PC-9 (cell line): ENCODE measurements around the gene DLG1. TPM values are rescaled to one million over a fixed set of nuclear protein-coding genes. Genes with fewer than 3 reads are reported as not detected.
A peak's percentile ranks its signal among the peaks of the same experiment; 100 is the strongest.

ENCODE experiments used
- BruUV-seq: library from RNA; stranded (reverse); fragments of 400-500 nt; replicated peaks from 2 replicates; lab custom pipeline; 2021; lab: Mats Ljungman, UMichigan
- CTCF ChIA-PET: fragments of 300-600 bp; sonication (Branson Sonifier 250); formaldehyde crosslinking; loops from one replicate; lab custom pipeline; 2022; ENCODE audit warnings: antibody characterized with exemption; lab: Charles Lee
- POLR2A ChIA-PET: fragments of 300-600 bp; sonication (Branson Sonifier 250); formaldehyde crosslinking; loops from one replicate; lab custom pipeline; 2022; ENCODE audit warnings: antibody characterized with exemption; ENCODE audit not compliant: unreplicated experiment; lab: Charles Lee
- DNase-seq, 2 experiments: peaks; one replicate each; pipeline versions ENCODE4 v3.0.0 to v3.0.0-alpha.2; 2015 to 2022; ENCODE audit warnings: mixed read lengths in 1 of 2
- H2AFZ ChIP-seq: fragments of 200-600 bp; sonication (generic); 2 replicates; pipeline ENCODE4 v1.8.1; 2017; ENCODE audit warnings: antibody characterized with exemption
- H3F3A ChIP-seq: fragments of 200-600 bp; sonication (generic); 2 replicates; pipeline ENCODE4 v1.8.1; 2017; ENCODE audit warnings: antibody characterized with exemption, mild to moderate bottlenecking, low read depth; ENCODE audit not compliant: insufficient read depth
- H3K27ac ChIP-seq: fragments of 200-600 bp; sonication (generic); 2 replicates; pipeline ENCODE4 v1.6.1; 2016; ENCODE audit warnings: mixed run types
- H3K27me3 ChIP-seq: fragments of 200-600 bp; sonication (generic); 2 replicates; pipeline ENCODE4 v1.6.1; 2016; ENCODE audit warnings: low read depth, mixed run types; ENCODE audit not compliant: insufficient read depth
- H3K36me3 ChIP-seq: fragments of 200-600 bp; sonication (generic); 2 replicates; pipeline ENCODE4 v1.6.1; 2016; ENCODE audit warnings: low read depth, mixed run types
- H3K4me1 ChIP-seq: fragments of 200-600 bp; sonication (generic); replicated peaks from 2 replicates; pipeline ENCODE4 v1.6.1; 2016; ENCODE audit warnings: mixed run types; ENCODE audit not compliant: insufficient read depth
- H3K4me2 ChIP-seq: fragments of 200-600 bp; sonication (generic); 2 replicates; pipeline ENCODE4 v1.6.1; 2017; ENCODE audit warnings: mixed run types
- H3K4me3 ChIP-seq: fragments of 200-600 bp; sonication (generic); 2 replicates; pipeline ENCODE4 v1.6.1; 2016; ENCODE audit warnings: mixed run types
- H3K79me2 ChIP-seq: fragments of 200-600 bp; sonication (generic); 2 replicates; pipeline ENCODE4 v1.6.1; 2017; ENCODE audit warnings: low read depth, mixed run types
- H3K9me2 ChIP-seq: fragments of 200-600 bp; sonication (generic); 2 replicates; pipeline ENCODE4 v1.8.1; 2017; ENCODE audit warnings: mild to moderate bottlenecking; ENCODE audit not compliant: insufficient read depth
- H3K9me3 ChIP-seq: fragments of 200-600 bp; sonication (generic); 2 replicates; pipeline ENCODE4 v1.8.1; 2016; ENCODE audit warnings: low read depth; ENCODE audit not compliant: insufficient read depth
- H4K20me1 ChIP-seq: fragments of 200-600 bp; sonication (generic); 2 replicates; pipeline ENCODE4 v1.8.1; 2017; ENCODE audit not compliant: insufficient read depth
- CTCF ChIP-seq: fragments of 200-600 bp; sonication (generic); conservative IDR thresholded peaks from 2 replicates; pipeline ENCODE4 v1.6.1; 2017; ENCODE audit warnings: mixed run types, antibody characterized with exemption, mild to moderate bottlenecking, moderate library complexity
- EZH2 ChIP-seq: fragments of 200-600 bp; sonication (generic); IDR thresholded peaks from 2 replicates; pipeline ENCODE4 v1.8.0; 2017; ENCODE audit warnings: antibody characterized with exemption, low read depth
- intact Hi-C: fragments of 100-400 bp; cut with micrococcal nuclease; formaldehyde crosslinking; loops from one replicate; pipeline ENCODE4 v1.10.0; 2022; ENCODE audit not compliant: unreplicated experiment
- total RNA-seq: library from RNA; stranded (reverse); gene quantifications from 2 replicates; pipeline ENCODE4 v1.2.3, GENCODE V29; 2021

DLG1 gene
- total RNA-seq, 1 experiment from 2014 or later = 201 TPM

GRCh38 chr3:197337656-197338055 lies 39.2 kb upstream of the DLG1 start:
- Histone ChIP-seq H2AFZ (no peak overlapping the region), H3K4me3 (no peak overlapping the region), H3K4me1 (peaks cover 57% of the 10 kb centered on the region), H3K9me2 (no peaks in the 10 kb centered on the region), H3K36me3 (no peaks in the 10 kb centered on the region), H3K4me2 (peak overlapping the region; percentile 36), H3K27ac (peak overlapping the region; percentile 51), H3F3A (peaks cover 31% of the 10 kb centered on the region), H3K27me3 (no peaks in the 10 kb centered on the region), H4K20me1 (no peaks in the 10 kb centered on the region), H3K9me3 (no peaks in the 10 kb centered on the region), H3K79me2 (no peaks in the 10 kb centered on the region)
- ChIA-PET CTCF (no interaction called here), POLR2A (interaction anchor here (0.6 to 0.9 kb wide), 5 partner anchors 20 to 80 kb away, joined by 3 to 7 read pairs (median 5); no protein-coding TSS in a partner anchor)
- DNase-seq = peak; percentile 60 to 98
- BruUV-seq = no TSS peak
- intact Hi-C loops = no loop called here
- TF ChIP-seq CTCF (no peak), EZH2 (no peak)

- DNase-seq = no peak
- POLR2A ChIA-PET = interaction anchor here (0.6 to 0.9 kb wide), 3 partner anchors 20 to 81 kb away, joined by 4 to 6 read pairs (median 5); no protein-coding TSS in a partner anchor
- BruUV-seq = no TSS peak
- Histone ChIP-seq H3K36me3 (no peaks in the 10 kb centered on the region), H3K9me3 (no peaks in the 10 kb centered on the region), H3K9me2 (no peaks in the 10 kb centered on the region), H3K4me2 (peak overlapping the region; percentile 36), H2AFZ (no peak overlapping the region), H3K79me2 (no peaks in the 10 kb centered on the region), H3K27ac (peak overlapping the region; percentile 51), H3K27me3 (no peaks in the 10 kb centered on the region), H3F3A (peaks cover 31% of the 10 kb centered on the region), H3K4me1 (peaks cover 57% of the 10 kb centered on the region), H4K20me1 (no peaks in the 10 kb centered on the region), H3K4me3 (no peak overlapping the region)
- CTCF ChIA-PET = no interaction called here
- intact Hi-C loops = no loop called here
- TF ChIP-seq EZH2 (no peak), CTCF (no peak)
Observed at GRCh38 chr3:197337214-197337613, 38.8 kb upstream of the DLG1 start.

- no peaks in the 10 kb centered on the region for H3K9me3 ChIP-seq
- no peak for DNase-seq
- no peaks in the 10 kb centered on the region for H3K36me3 ChIP-seq
- H3K27ac ChIP-seq = no peak overlapping the region
- intact Hi-C loops = no loop called here
- H3K79me2 ChIP-seq = no peaks in the 10 kb centered on the region
- peaks cover 26% of the 10 kb centered on the region for H3F3A ChIP-seq
- H2AFZ ChIP-seq = no peak overlapping the region
- TF ChIP-seq EZH2 (no peak), CTCF (no peak)
- ChIA-PET CTCF (no interaction called here), POLR2A (no interaction called here)
- H4K20me1 ChIP-seq = no peaks in the 10 kb centered on the region
- H3K4me3 ChIP-seq = no peak overlapping the region
- no peak overlapping the region for H3K4me2 ChIP-seq
- H3K4me1 ChIP-seq = peaks cover 57% of the 10 kb centered on the region
- no peaks in the 10 kb centered on the region for H3K27me3 ChIP-seq
- no peaks in the 10 kb centered on the region for H3K9me2 ChIP-seq
- no TSS peak for BruUV-seq
Observed at GRCh38 chr3:197336348-197336747, 37.9 kb upstream of the DLG1 start.
